HEK293 (cell line): Measurements from ENCODE around the gene FANCC.

ENCODE experiments used
- CTCF ChIA-PET: fragments of 350-600 bp; formaldehyde crosslinking; extraction: SDS; loops from one replicate; lab custom pipeline; 2021; ENCODE audit warnings: antibody characterized with exemption; lab: Yijun Ruan, JAX
- POLR2A ChIA-PET: fragments of 300-600 bp; formaldehyde crosslinking; extraction: SDS; loops from one replicate; lab custom pipeline; 2020; ENCODE audit warnings: antibody characterized with exemption, inconsistent platforms; lab: Yijun Ruan, JAX
- H3K27ac ChIP-seq: fragments of 200-500 bp; sonication (Bioruptor generic); 2 replicates; pipeline ENCODE4 v1.5.1; 2014; ENCODE audit warnings: low read depth, low read length, control low read depth, inconsistent platforms; ENCODE audit errors: extremely low read depth
- H3K36me3 ChIP-seq, 2 experiments: fragments of 200-500 bp in 1 of 2; sonication (Bioruptor generic) in 1 of 2; 1 replicate in 1 of 2; 2 replicates in 1 of 2; pipeline ENCODE4 v1.5.1; 2014 to 2017; ENCODE audit warnings: inconsistent platforms in 2 of 2, low read length in 2 of 2; ENCODE audit not compliant: control insufficient read depth in 2 of 2, insufficient read depth in 1 of 2
- H3K4me1 ChIP-seq: fragments of 200-500 bp; sonication (Bioruptor generic); 2 replicates; pipeline ENCODE4 v1.5.1; 2014; ENCODE audit warnings: mild to moderate bottlenecking, low read length, inconsistent platforms; ENCODE audit not compliant: control insufficient read depth, insufficient read depth
- H3K4me3 ChIP-seq: 2 replicates; pipeline ENCODE4 v1.5.1; 2011; ENCODE audit warnings: low read depth, mild to moderate bottlenecking, control low read depth, low read length, moderate library complexity
- H3K9me3 ChIP-seq: fragments of 200-500 bp; sonication (Bioruptor generic); 2 replicates; pipeline ENCODE4 v1.5.1; 2014; ENCODE audit warnings: low read depth, low read length, inconsistent platforms; ENCODE audit not compliant: control insufficient read depth, insufficient read depth
- ATF2 ChIP-seq: fragments of 450-650 bp; formaldehyde crosslinking; IDR thresholded peaks from 2 replicates; pipeline ENCODE4 v1.5.1; 2016; ENCODE audit warnings: missing biosample characterization, missing genetic modification characterization, low read depth
- BCL11A ChIP-seq: fragments of 450-650 bp; formaldehyde crosslinking; IDR thresholded peaks from 2 replicates; pipeline ENCODE4 v1.5.1; 2016; ENCODE audit warnings: low read depth, missing biosample characterization, missing genetic modification characterization
- GFI1B ChIP-seq: fragments of 450-650 bp; formaldehyde crosslinking; IDR thresholded peaks from 2 replicates; pipeline ENCODE4 v1.5.1; 2016; ENCODE audit warnings: missing biosample characterization, missing genetic modification characterization
- OSR2 ChIP-seq: fragments of 450-650 bp; formaldehyde crosslinking; IDR thresholded peaks from 2 replicates; pipeline ENCODE4 v1.5.1; 2016; ENCODE audit warnings: missing biosample characterization, missing genetic modification characterization
- PBX3 ChIP-seq: sonication (generic); formaldehyde crosslinking; IDR thresholded peaks from 2 replicates; pipeline ENCODE4 v1.8.1; 2022; ENCODE audit warnings: mild to moderate bottlenecking, moderate library complexity, missing genetic modification reagents
- PRDM6 ChIP-seq: fragments of 450-650 bp; formaldehyde crosslinking; IDR thresholded peaks from 2 replicates; pipeline ENCODE4 v1.5.1; 2017; ENCODE audit warnings: missing biosample characterization, missing genetic modification characterization
- ZBTB8A ChIP-seq: fragments of 450-650 bp; formaldehyde crosslinking; IDR thresholded peaks from 2 replicates; pipeline ENCODE4 v1.5.1; 2016; ENCODE audit warnings: missing biosample characterization, missing genetic modification characterization
- ZEB2 ChIP-seq: fragments of 450-650 bp; formaldehyde crosslinking; IDR thresholded peaks from 2 replicates; pipeline ENCODE4 v1.5.1; 2016; ENCODE audit warnings: missing biosample characterization, missing genetic modification characterization
- ZFP3 ChIP-seq: fragments of 450-650 bp; formaldehyde crosslinking; IDR thresholded peaks from 2 replicates; pipeline ENCODE4 v1.5.1; 2016; ENCODE audit warnings: low read depth, missing biosample characterization, missing genetic modification characterization
- ZFP41 ChIP-seq: fragments of 450-650 bp; formaldehyde crosslinking; IDR thresholded peaks from 2 replicates; pipeline ENCODE4 v1.5.1; 2016; ENCODE audit warnings: missing biosample characterization, missing genetic modification characterization, borderline replicate concordance
- ZNF112 ChIP-seq: fragments of 450-650 bp; formaldehyde crosslinking; IDR thresholded peaks from 2 replicates; pipeline ENCODE4 v1.5.0; 2017; ENCODE audit warnings: missing biosample characterization, missing genetic modification characterization
- ZNF138 ChIP-seq: fragments of 450-650 bp; formaldehyde crosslinking; IDR thresholded peaks from 2 replicates; pipeline ENCODE4 v1.5.1; 2016; ENCODE audit warnings: missing biosample characterization, missing genetic modification characterization, borderline replicate concordance
- ZNF280D ChIP-seq: fragments of 450-650 bp; formaldehyde crosslinking; IDR thresholded peaks from 2 replicates; pipeline ENCODE4 v1.5.1; 2016; ENCODE audit warnings: missing biosample characterization, missing genetic modification characterization
- ZNF341 ChIP-seq: fragments of 450-650 bp; formaldehyde crosslinking; IDR thresholded peaks from 2 replicates; pipeline ENCODE4; 2016; ENCODE audit warnings: low read depth, missing biosample characterization, missing genetic modification characterization
- ZNF391 ChIP-seq: fragments of 450-650 bp; formaldehyde crosslinking; IDR thresholded peaks from 2 replicates; pipeline ENCODE4 v1.5.1; 2016; ENCODE audit warnings: low read depth, missing biosample characterization, missing genetic modification characterization, borderline replicate concordance
- ZNF488 ChIP-seq: fragments of 450-650 bp; formaldehyde crosslinking; IDR thresholded peaks from 2 replicates; pipeline ENCODE4 v1.5.1; 2016; ENCODE audit warnings: missing biosample characterization, missing genetic modification characterization
- ZNF544 ChIP-seq: fragments of 450-650 bp; formaldehyde crosslinking; IDR thresholded peaks from 2 replicates; pipeline ENCODE4 v1.5.0; 2017; ENCODE audit warnings: missing biosample characterization, missing genetic modification characterization
- ZNF585B ChIP-seq: fragments of 450-650 bp; formaldehyde crosslinking; IDR thresholded peaks from 2 replicates; pipeline ENCODE4 v1.5.1; 2016; ENCODE audit warnings: missing biosample characterization, missing genetic modification characterization
- ZNF624 ChIP-seq: fragments of 450-650 bp; formaldehyde crosslinking; IDR thresholded peaks from 2 replicates; pipeline ENCODE4 v1.5.1; 2017; ENCODE audit warnings: missing biosample characterization, missing genetic modification characterization
- ZNF654 ChIP-seq: fragments of 450-650 bp; formaldehyde crosslinking; IDR thresholded peaks from 2 replicates; pipeline ENCODE4 v1.5.1; 2016; ENCODE audit warnings: low read depth, missing biosample characterization, missing genetic modification characterization
- ZNF658 ChIP-seq: fragments of 450-650 bp; formaldehyde crosslinking; IDR thresholded peaks from 2 replicates; pipeline ENCODE4; 2016; ENCODE audit warnings: missing biosample characterization, missing genetic modification characterization

FANCC gene

GRCh38 chr9:95131023-95131943, 186.2 kb downstream of the FANCC start (continued):
- TF ChIP-seq PRDM6 (tag by site-specific recombination) (peak; percentile 65; the same call in 1 of the 2 replicates), ZNF654 (tag by site-specific recombination) (peak; percentile 56), PBX3 (CRISPR knock-in tag) (no peak)
- TF ChIP-seq, all 188 proteins: peak for 6

- Histone ChIP-seq H3K9me3 (no peaks in the 10 kb centered on the region), H3K36me3 (no peaks in the 10 kb centered on the region), H3K4me1 (peaks cover 13% of the 10 kb centered on the region; the same call in 1 of the 2 replicates)
- CTCF ChIA-PET: interaction anchor here (0.6 to 8.0 kb wide), 43 partner anchors 12 to 478 kb away, joined by 3 to 133 read pairs (median 5); no protein-coding TSS in a partner anchor
- POLR2A ChIA-PET: no interaction called here
- TF ChIP-seq ZNF112 (tag by site-specific recombination) (no peak), OSR2 (no peak), ZNF544 (tag by site-specific recombination) (no peak), ZNF488 (tag by site-specific recombination) (no peak), ZNF658 (tag by site-specific recombination) (no peak), ZNF624 (tag by site-specific recombination) (no peak), ZNF341 (tag by site-specific recombination) (no peak), ZFP3 (tag by site-specific recombination) (no peak), BCL11A (tag by site-specific recombination) (no peak), ZNF138 (no peak), ATF2 (tag by site-specific recombination) (no peak), GFI1B (tag by site-specific recombination) (no peak), ZFP41 (no peak), ZBTB8A (tag by site-specific recombination) (no peak), ZNF585B (tag by site-specific recombination) (no peak), ZNF280D (tag by site-specific recombination) (no peak), ZNF391 (tag by site-specific recombination) (no peak), ZEB2 (no peak)
- TF ChIP-seq, all 188 proteins: peak for 0
- Histone ChIP-seq H3K4me3 (no peak overlapping the region), H3K27ac (no peak overlapping the region)
These were observed 187.0 kb downstream of the FANCC start for GRCh38 chr9:95130484-95130883.
